ENCODE data around the gene KYAT1. TPM values are rescaled to one million over a fixed set of nuclear protein-coding genes. Genes with fewer than 3 reads are reported as not detected.

KYAT1 gene
- total RNA-seq, 1 donor from 2014 or later, result 19.5 TPM

GRCh38 chr9:128818099-128818838, 63.5 kb downstream of the KYAT1 start, which contains the start of gene ENDOG:
Gene ENDOG, plus strand, starts transcription at chr9:128818500. Its CDS starts 185 bp downstream, at chr9:128818685.
- DNase-seq, result peak; percentile 99
- H3K27ac Mint-ChIP-seq (ENCODE audit: unreplicated experiment), result peak within 1 kb of the TSS; percentile 74
- peaks cover 7% of the 10 kb centered on the region for H3K9me3 Mint-ChIP-seq (ENCODE audit: unreplicated experiment)
- no peaks in the 10 kb centered on the region for H3K36me3 Mint-ChIP-seq (ENCODE audit: unreplicated experiment)
- peak within 1 kb of the TSS; percentile 90 for H3K4me3 Mint-ChIP-seq (ENCODE audit: unreplicated experiment)
- no peaks in the 10 kb centered on the region for H3K4me1 Mint-ChIP-seq (ENCODE audit: low read depth, unreplicated experiment)
- H3K27me3 Mint-ChIP-seq (ENCODE audit: unreplicated experiment), result peaks cover 3% of the 10 kb centered on the region
- TF ChIP-seq CTCF (IDR thresholded peaks at IDR 0.05; ENCODE audit: partially characterized antibody, unreplicated experiment), result peak; percentile 96

- Mint-ChIP-seq H3K9me3 (ENCODE audit: unreplicated experiment) (no peaks in the 10 kb centered on the region), H3K4me1 (ENCODE audit: low read depth, unreplicated experiment) (no peaks in the 10 kb centered on the region), H3K27ac (ENCODE audit: unreplicated experiment) (no peak overlapping the region), H3K4me3 (ENCODE audit: unreplicated experiment) (no peak overlapping the region), H3K27me3 (ENCODE audit: unreplicated experiment) (no peaks in the 10 kb centered on the region), H3K36me3 (ENCODE audit: unreplicated experiment) (no peaks in the 10 kb centered on the region)
- TF ChIP-seq CTCF (IDR thresholded peaks at IDR 0.05; ENCODE audit: partially characterized antibody, unreplicated experiment), result no peak
- DNase-seq, result no peak
Observed at GRCh38 chr9:128810873-128811272, 70.9 kb downstream of the KYAT1 start.

- TF ChIP-seq CTCF (IDR thresholded peaks at IDR 0.05; ENCODE audit: partially characterized antibody, unreplicated experiment), result no peak
- no peaks in the 10 kb centered on the region for H3K36me3 Mint-ChIP-seq (ENCODE audit: unreplicated experiment)
- no peaks in the 10 kb centered on the region for H3K9me3 Mint-ChIP-seq (ENCODE audit: unreplicated experiment)
- H3K27me3 Mint-ChIP-seq (ENCODE audit: unreplicated experiment), result no peaks in the 10 kb centered on the region
- no peak for DNase-seq
- no peaks in the 10 kb centered on the region for H3K4me1 Mint-ChIP-seq (ENCODE audit: low read depth, unreplicated experiment)
- no peak overlapping the region for H3K4me3 Mint-ChIP-seq (ENCODE audit: unreplicated experiment)
- H3K27ac Mint-ChIP-seq (ENCODE audit: unreplicated experiment), result no peak overlapping the region
Observed at GRCh38 chr9:128809831-128810230, 71.9 kb downstream of the KYAT1 start.

GRCh38 chr9:128809036-128809599, 72.6 kb downstream of the KYAT1 start:
- no peaks in the 10 kb centered on the region for H3K27me3 Mint-ChIP-seq (ENCODE audit: unreplicated experiment)
- DNase-seq, result no peak
- TF ChIP-seq CTCF (IDR thresholded peaks at IDR 0.05; ENCODE audit: partially characterized antibody, unreplicated experiment), result no peak
- no peak overlapping the region for H3K27ac Mint-ChIP-seq (ENCODE audit: unreplicated experiment)
- H3K36me3 Mint-ChIP-seq (ENCODE audit: unreplicated experiment), result no peaks in the 10 kb centered on the region
- no peaks in the 10 kb centered on the region for H3K4me1 Mint-ChIP-seq (ENCODE audit: low read depth, unreplicated experiment)
- H3K4me3 Mint-ChIP-seq (ENCODE audit: unreplicated experiment), result no peak overlapping the region
- H3K9me3 Mint-ChIP-seq (ENCODE audit: unreplicated experiment), result no peaks in the 10 kb centered on the region

- Mint-ChIP-seq H3K27ac (ENCODE audit: unreplicated experiment) (no peak overlapping the region), H3K9me3 (ENCODE audit: unreplicated experiment) (no peaks in the 10 kb centered on the region), H3K4me1 (ENCODE audit: low read depth, unreplicated experiment) (no peaks in the 10 kb centered on the region), H3K36me3 (ENCODE audit: unreplicated experiment) (no peaks in the 10 kb centered on the region), H3K4me3 (ENCODE audit: unreplicated experiment) (no peak overlapping the region), H3K27me3 (ENCODE audit: unreplicated experiment) (no peaks in the 10 kb centered on the region)
- no peak for DNase-seq
- TF ChIP-seq CTCF (IDR thresholded peaks at IDR 0.05; ENCODE audit: partially characterized antibody, unreplicated experiment), result no peak
Observed at GRCh38 chr9:128808543-128808942, 73.2 kb downstream of the KYAT1 start.

Measured in glutamatergic neuron (in vitro differentiated cells).